ENCODE results near the gene ADCK1.

DNA sequence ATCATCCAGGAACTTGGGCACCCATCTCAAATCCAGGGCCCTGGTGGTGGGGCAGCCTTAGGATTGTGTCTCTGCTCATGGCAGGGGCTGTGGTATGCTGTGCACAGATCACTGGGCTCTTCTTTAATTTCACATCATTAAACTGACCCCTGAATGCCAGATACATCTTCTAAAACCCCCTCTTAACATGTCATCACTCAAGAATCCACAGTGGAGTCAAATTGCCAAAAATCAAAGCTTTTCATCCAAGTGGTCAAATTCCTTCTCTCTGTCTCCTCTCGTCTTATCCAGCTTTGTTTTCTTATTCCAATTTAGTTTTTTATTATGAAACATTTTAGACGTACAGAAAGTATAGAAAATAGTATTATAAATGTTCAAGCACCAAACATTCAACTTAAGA is 97.5 kb downstream of the ADCK1 start:
- TF ChIP-seq, protein P1, sequence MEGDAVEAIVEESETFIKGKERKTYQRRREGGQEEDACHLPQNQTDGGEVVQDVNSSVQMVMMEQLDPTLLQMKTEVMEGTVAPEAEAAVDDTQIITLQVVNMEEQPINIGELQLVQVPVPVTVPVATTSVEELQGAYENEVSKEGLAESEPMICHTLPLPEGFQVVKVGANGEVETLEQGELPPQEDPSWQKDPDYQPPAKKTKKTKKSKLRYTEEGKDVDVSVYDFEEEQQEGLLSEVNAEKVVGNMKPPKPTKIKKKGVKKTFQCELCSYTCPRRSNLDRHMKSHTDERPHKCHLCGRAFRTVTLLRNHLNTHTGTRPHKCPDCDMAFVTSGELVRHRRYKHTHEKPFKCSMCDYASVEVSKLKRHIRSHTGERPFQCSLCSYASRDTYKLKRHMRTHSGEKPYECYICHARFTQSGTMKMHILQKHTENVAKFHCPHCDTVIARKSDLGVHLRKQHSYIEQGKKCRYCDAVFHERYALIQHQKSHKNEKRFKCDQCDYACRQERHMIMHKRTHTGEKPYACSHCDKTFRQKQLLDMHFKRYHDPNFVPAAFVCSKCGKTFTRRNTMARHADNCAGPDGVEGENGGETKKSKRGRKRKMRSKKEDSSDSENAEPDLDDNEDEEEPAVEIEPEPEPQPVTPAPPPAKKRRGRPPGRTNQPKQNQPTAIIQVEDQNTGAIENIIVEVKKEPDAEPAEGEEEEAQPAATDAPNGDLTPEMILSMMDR (IDR thresholded peaks at IDR 0.05) = no peak
- no peak for TF ChIP-seq POLR2A (IDR thresholded peaks at IDR 0.05)

Measured in right lobe of liver (tissue), 4 donors.